IMR-90 (cell line): Measurements from ENCODE around the gene NEGR1. TPM values are rescaled to one million over a fixed set of nuclear protein-coding genes. Genes with fewer than 3 reads are reported as not detected.

ENCODE experiments used
- ATAC-seq: fragments of 200-7000 bp; cut with Tn5 transposase; 2 replicates; pipeline ENCODE4 v1.9.1; 2020; ENCODE audit warnings: low read depth, mild to moderate bottlenecking, moderate library complexity
- BruUV-seq: library from RNA; stranded (reverse); fragments of 400-500 nt; replicated peaks from 2 replicates; lab custom pipeline; 2021; lab: Mats Ljungman, UMichigan
- CTCF ChIA-PET: fragments of 300-600 bp; formaldehyde crosslinking; extraction: SDS; loops from one replicate; lab custom pipeline; 2021; ENCODE audit warnings: antibody characterized with exemption; lab: Yijun Ruan, JAX
- POLR2A ChIA-PET: fragments of 300-600 bp; sonication (Branson Sonifier 250); formaldehyde crosslinking; loops from one replicate; lab custom pipeline; 2022; ENCODE audit warnings: antibody characterized with exemption; ENCODE audit not compliant: unreplicated experiment; lab: Charles Lee
- DNase-seq: peaks from one replicate; pipeline ENCODE4 v3.0.0; 2013
- H2AFZ ChIP-seq: replicated peaks from 2 replicates; pipeline ENCODE3; 2013; ENCODE audit warnings: low read length, mild to moderate bottlenecking; ENCODE audit not compliant: poor library complexity
- H2AK5ac ChIP-seq: 2 replicates; pipeline ENCODE4 v1.6.1; 2013; ENCODE audit warnings: low read depth, low read length, inconsistent platforms
- H2AK9ac ChIP-seq: replicated peaks from 2 replicates; pipeline ENCODE3; 2013; ENCODE audit warnings: mild to moderate bottlenecking, low read depth, low read length, moderate library complexity; ENCODE audit not compliant: poor library complexity
- H2BK120ac ChIP-seq: 2 replicates; pipeline ENCODE4 v1.6.1; 2013; ENCODE audit warnings: low read depth, low read length, inconsistent platforms
- H2BK15ac ChIP-seq: 3 replicates; pipeline ENCODE4 v1.6.1; 2013; ENCODE audit warnings: low read depth, low read length, inconsistent platforms
- H2BK20ac ChIP-seq: 2 replicates; pipeline ENCODE4 v1.6.1; 2013; ENCODE audit warnings: low read depth, mild to moderate bottlenecking, inconsistent platforms, low read length, moderate library complexity
- H2BK5ac ChIP-seq: 2 replicates; pipeline ENCODE4 v1.6.1; 2013; ENCODE audit warnings: mild to moderate bottlenecking, low read depth, low read length, inconsistent platforms; ENCODE audit not compliant: poor library complexity, severe bottlenecking
- H3K14ac ChIP-seq: replicated peaks from 2 replicates; pipeline ENCODE4 v1.6.1; 2013; ENCODE audit warnings: low read depth, low read length, inconsistent platforms
- H3K18ac ChIP-seq: 2 replicates; pipeline ENCODE4 v1.6.1; 2013; ENCODE audit warnings: low read depth, low read length, control low read depth
- H3K23ac ChIP-seq: 2 replicates; pipeline ENCODE4 v1.6.1; 2013; ENCODE audit warnings: low read depth, low read length, inconsistent platforms
- H3K27ac ChIP-seq: 2 replicates; pipeline ENCODE4 v1.5.1; 2013; ENCODE audit warnings: mild to moderate bottlenecking, control low read depth, low read length; ENCODE audit not compliant: insufficient read depth
- H3K27me3 ChIP-seq: 2 replicates; pipeline ENCODE4 v1.6.1; 2013; ENCODE audit warnings: low read length; ENCODE audit not compliant: control insufficient read depth, insufficient read depth
- H3K36me3 ChIP-seq: 2 replicates; pipeline ENCODE4 v1.6.1; 2013; ENCODE audit warnings: low read length, mixed read lengths; ENCODE audit not compliant: control insufficient read depth, insufficient read depth
- H3K4ac ChIP-seq: 2 replicates; pipeline ENCODE4 v1.6.1; 2013; ENCODE audit warnings: low read depth, low read length, inconsistent platforms
- H3K4me1 ChIP-seq: 2 replicates; pipeline ENCODE4 v1.6.1; 2013; ENCODE audit warnings: low read length, mixed read lengths; ENCODE audit not compliant: control insufficient read depth, insufficient read depth
- H3K4me2 ChIP-seq: 2 replicates; pipeline ENCODE4 v1.6.1; 2013; ENCODE audit warnings: low read depth, mild to moderate bottlenecking, control low read depth, low read length, moderate library complexity
- H3K4me3 ChIP-seq: 2 replicates; pipeline ENCODE4 v1.5.1; 2013; ENCODE audit warnings: low read depth, mild to moderate bottlenecking, control low read depth, low read length, moderate library complexity; ENCODE audit not compliant: insufficient read depth
- H3K56ac ChIP-seq: 2 replicates; pipeline ENCODE4 v1.6.1; 2013; ENCODE audit warnings: low read length, inconsistent platforms; ENCODE audit not compliant: insufficient read depth; ENCODE audit errors: extremely low read depth
- H3K79me1 ChIP-seq, 2 experiments: 2 replicates each; pipeline ENCODE4 v1.6.1; 2013; ENCODE audit warnings: low read length in 2 of 2, inconsistent platforms in 1 of 2, low read depth in 1 of 2
- H3K9ac ChIP-seq: 2 replicates; pipeline ENCODE4 v1.6.1; 2013; ENCODE audit warnings: low read depth, low read length, control low read depth
- H3K9me1 ChIP-seq: 2 replicates; pipeline ENCODE4 v1.6.1; 2013; ENCODE audit warnings: low read length, inconsistent platforms; ENCODE audit not compliant: insufficient read depth
- H3K9me3 ChIP-seq: 2 replicates; pipeline ENCODE4 v1.6.1; 2013; ENCODE audit warnings: low read length; ENCODE audit not compliant: control insufficient read depth, insufficient read depth
- H4K20me1 ChIP-seq: 2 replicates; pipeline ENCODE4 v1.6.1; 2013; ENCODE audit warnings: low read length, inconsistent platforms; ENCODE audit not compliant: insufficient read depth
- H4K5ac ChIP-seq: 2 replicates; pipeline ENCODE4 v1.6.1; 2013; ENCODE audit warnings: mild to moderate bottlenecking, low read depth, low read length, control low read depth
- H4K8ac ChIP-seq, 2 experiments: 2 replicates each; pipeline ENCODE4 v1.6.1; 2013; ENCODE audit warnings: low read depth in 2 of 2, low read length in 2 of 2, control low read depth in 1 of 2, inconsistent platforms in 1 of 2
- H4K91ac ChIP-seq: 2 replicates; pipeline ENCODE4 v1.6.1; 2013; ENCODE audit warnings: low read depth, low read length, inconsistent platforms; ENCODE audit not compliant: insufficient read depth
- BHLHE40 ChIP-seq: fragments of 150-350 bp; IDR thresholded peaks from 2 replicates; pipeline ENCODE4 v1.6.1; 2016; ENCODE audit warnings: mild to moderate bottlenecking, low read depth, low read length
- CEBPB ChIP-seq: IDR thresholded peaks from 2 replicates; pipeline ENCODE4 v1.6.1; 2012; ENCODE audit warnings: low read depth, low read length, improper control_type of control experiment
- CHD1 ChIP-seq: IDR thresholded peaks from 2 replicates; pipeline ENCODE4 v1.6.1; 2012; ENCODE audit warnings: low read depth, low read length, improper control_type of control experiment
- FOS ChIP-seq: fragments of 150-350 bp; IDR thresholded peaks from 2 replicates; pipeline ENCODE4 v1.6.1; 2016; ENCODE audit warnings: low read depth, low read length
- MAFK ChIP-seq: IDR thresholded peaks from 2 replicates; pipeline ENCODE4 v1.6.1; 2012; ENCODE audit warnings: low read depth, low read length, improper control_type of control experiment
- MAZ ChIP-seq: IDR thresholded peaks from 2 replicates; pipeline ENCODE4 v1.6.1; 2012; ENCODE audit warnings: low read depth, mild to moderate bottlenecking, low read length, improper control_type of control experiment, moderate library complexity, borderline replicate concordance
- MXI1 ChIP-seq: IDR thresholded peaks from 2 replicates; pipeline ENCODE4 v1.6.1; 2012; ENCODE audit warnings: low read depth, mild to moderate bottlenecking, low read length, moderate library complexity, borderline replicate concordance
- NFE2L2 ChIP-seq: fragments of 150-350 bp; IDR thresholded peaks from 2 replicates; pipeline ENCODE4 v1.6.1; 2016; ENCODE audit warnings: low read depth, mild to moderate bottlenecking, low read length
- POLR2A ChIP-seq: IDR thresholded peaks from 2 replicates; pipeline ENCODE4 v1.6.1; 2012; ENCODE audit warnings: mild to moderate bottlenecking, low read depth, low read length
- RAD21 ChIP-seq: IDR thresholded peaks from 2 replicates; pipeline ENCODE4 v1.6.1; 2012; ENCODE audit warnings: low read length, improper control_type of control experiment
- RCOR1 ChIP-seq: IDR thresholded peaks from 2 replicates; pipeline ENCODE4 v1.6.1; 2012; ENCODE audit warnings: mild to moderate bottlenecking, low read length, improper control_type of control experiment; ENCODE audit not compliant: insufficient replicate concordance
- RFX5 ChIP-seq: IDR thresholded peaks from 2 replicates; pipeline ENCODE4 v1.8.0; 2012; ENCODE audit warnings: low read depth, mild to moderate bottlenecking, low read length, moderate library complexity
- SMC3 ChIP-seq: fragments of 150-350 bp; IDR thresholded peaks from 2 replicates; pipeline ENCODE4 v1.6.1; 2016; ENCODE audit warnings: low read depth, mild to moderate bottlenecking, antibody characterized with exemption, low read length, moderate library complexity
- dilution Hi-C: fragments of 300-500 bp; cut with HindIII; formaldehyde crosslinking; loops from one replicate; pipeline ENCODE4 v1.14.3; 2018; ENCODE audit warnings: low sequenced_read_pairs; ENCODE audit not compliant: unreplicated experiment
- in situ Hi-C: fragments of 300-500 bp; cut with MboI; formaldehyde crosslinking; loops from 3 replicates; pipeline ENCODE4 v1.14.3; 2019; ENCODE audit warnings: low sequenced_read_pairs, inconsistent platforms, mixed read lengths
- intact Hi-C: fragments of 100-400 bp; cut with micrococcal nuclease; formaldehyde crosslinking; loops from 2 replicates; pipeline ENCODE4 v1.10.0; 2022
- polyA plus RNA-seq, 3 experiments: library from polyadenylated mRNA; depleted of rRNA; stranded (reverse); fragments of >200 nt; gene quantifications; 2 replicates each; pipeline ENCODE4 v1.2.3, GENCODE V29; 2012; ENCODE audit warnings: low replicate concordance in 1 of 3
- total RNA-seq: library from RNA; depleted of rRNA; stranded (reverse); fragments of >200 nt; gene quantifications from 2 replicates; pipeline ENCODE4 v1.2.3, GENCODE V29; 2012
- TF ChIP-seq, protein P1 (sequence below): fragments of 150-350 bp; IDR thresholded peaks from 2 replicates; pipeline ENCODE4 v1.6.1; 2016; ENCODE audit warnings: low read depth, mild to moderate bottlenecking, low read length, moderate library complexity, borderline replicate concordance
- TF ChIP-seq, protein P2 (sequence below): conservative IDR thresholded peaks from 2 replicates; pipeline ENCODE4 v1.5.1; 2012; ENCODE audit warnings: mild to moderate bottlenecking, low read depth, low read length, improper control_type of control experiment
- TF ChIP-seq, protein P3 (sequence below): fragments of 150-350 bp; IDR thresholded peaks from 2 replicates; pipeline ENCODE4 v1.6.1; 2017; ENCODE audit warnings: mild to moderate bottlenecking, antibody characterized with exemption, low read length, low read depth

NEGR1 gene
- total and polyA plus RNA-seq, 2 of the 4 experiments (the other 2 are of a cell fraction), result 5.1 to 9.1 TPM

DNA sequence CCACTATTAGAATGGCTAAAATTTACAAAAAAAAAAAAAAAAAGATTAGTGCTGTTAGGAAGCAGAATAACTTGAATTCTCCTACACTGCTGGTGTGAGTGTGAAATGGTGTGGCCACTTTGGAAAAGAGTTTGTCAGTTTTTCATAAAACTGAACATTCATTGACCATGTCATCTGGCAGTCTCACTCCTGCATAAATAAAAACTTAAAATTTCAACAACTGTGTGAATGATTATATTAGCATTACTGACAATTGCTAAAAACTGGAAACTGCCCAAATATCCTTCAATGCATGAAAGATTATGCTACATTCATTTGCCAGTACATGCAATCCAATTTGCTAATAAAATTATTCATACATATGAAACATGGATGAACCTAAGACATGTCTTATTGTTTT is 570.9 kb downstream of the NEGR1 start:
- no peaks in the 10 kb centered on the region for H3K36me3 ChIP-seq
- no TSS peak for BruUV-seq
- ATAC-seq, result no peak
- in situ Hi-C loops (no loop called here), dilution Hi-C loops (no loop called here), intact Hi-C loops (no loop called here)
- no peak overlapping the region for H3K14ac ChIP-seq
- H3K4me1 ChIP-seq, result no peaks in the 10 kb centered on the region
- H2BK120ac ChIP-seq, result no peak overlapping the region
- no peak overlapping the region for H3K9ac ChIP-seq
- H3K27me3 ChIP-seq, result no peaks in the 10 kb centered on the region
- H4K91ac ChIP-seq, result no peak overlapping the region
- H4K5ac ChIP-seq, result no peak overlapping the region
- no peak overlapping the region for H3K4me2 ChIP-seq
- H3K27ac ChIP-seq, result no peak overlapping the region
- H3K18ac ChIP-seq, result no peak overlapping the region
- H2AK5ac ChIP-seq, result no peak overlapping the region
- no peak overlapping the region for H4K8ac ChIP-seq
- H3K56ac ChIP-seq, result no peak overlapping the region
- no peak overlapping the region for H2AFZ ChIP-seq
- no peaks in the 10 kb centered on the region for H4K20me1 ChIP-seq
- no peaks in the 10 kb centered on the region for H3K9me1 ChIP-seq
- TF ChIP-seq NFE2L2 (no peak), SMC3 (no peak), RAD21 (no peak), MAZ (no peak), FOS (no peak), RFX5 (no peak), MXI1 (no peak), POLR2A (no peak), RCOR1 (no peak), CHD1 (no peak), MAFK (no peak), BHLHE40 (no peak), CEBPB (no peak)
- TF ChIP-seq, protein P1, sequence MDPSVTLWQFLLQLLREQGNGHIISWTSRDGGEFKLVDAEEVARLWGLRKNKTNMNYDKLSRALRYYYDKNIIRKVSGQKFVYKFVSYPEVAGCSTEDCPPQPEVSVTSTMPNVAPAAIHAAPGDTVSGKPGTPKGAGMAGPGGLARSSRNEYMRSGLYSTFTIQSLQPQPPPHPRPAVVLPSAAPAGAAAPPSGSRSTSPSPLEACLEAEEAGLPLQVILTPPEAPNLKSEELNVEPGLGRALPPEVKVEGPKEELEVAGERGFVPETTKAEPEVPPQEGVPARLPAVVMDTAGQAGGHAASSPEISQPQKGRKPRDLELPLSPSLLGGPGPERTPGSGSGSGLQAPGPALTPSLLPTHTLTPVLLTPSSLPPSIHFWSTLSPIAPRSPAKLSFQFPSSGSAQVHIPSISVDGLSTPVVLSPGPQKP, result no peak
- TF ChIP-seq, protein P2, sequence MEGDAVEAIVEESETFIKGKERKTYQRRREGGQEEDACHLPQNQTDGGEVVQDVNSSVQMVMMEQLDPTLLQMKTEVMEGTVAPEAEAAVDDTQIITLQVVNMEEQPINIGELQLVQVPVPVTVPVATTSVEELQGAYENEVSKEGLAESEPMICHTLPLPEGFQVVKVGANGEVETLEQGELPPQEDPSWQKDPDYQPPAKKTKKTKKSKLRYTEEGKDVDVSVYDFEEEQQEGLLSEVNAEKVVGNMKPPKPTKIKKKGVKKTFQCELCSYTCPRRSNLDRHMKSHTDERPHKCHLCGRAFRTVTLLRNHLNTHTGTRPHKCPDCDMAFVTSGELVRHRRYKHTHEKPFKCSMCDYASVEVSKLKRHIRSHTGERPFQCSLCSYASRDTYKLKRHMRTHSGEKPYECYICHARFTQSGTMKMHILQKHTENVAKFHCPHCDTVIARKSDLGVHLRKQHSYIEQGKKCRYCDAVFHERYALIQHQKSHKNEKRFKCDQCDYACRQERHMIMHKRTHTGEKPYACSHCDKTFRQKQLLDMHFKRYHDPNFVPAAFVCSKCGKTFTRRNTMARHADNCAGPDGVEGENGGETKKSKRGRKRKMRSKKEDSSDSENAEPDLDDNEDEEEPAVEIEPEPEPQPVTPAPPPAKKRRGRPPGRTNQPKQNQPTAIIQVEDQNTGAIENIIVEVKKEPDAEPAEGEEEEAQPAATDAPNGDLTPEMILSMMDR, result no peak
- TF ChIP-seq, protein P3, sequence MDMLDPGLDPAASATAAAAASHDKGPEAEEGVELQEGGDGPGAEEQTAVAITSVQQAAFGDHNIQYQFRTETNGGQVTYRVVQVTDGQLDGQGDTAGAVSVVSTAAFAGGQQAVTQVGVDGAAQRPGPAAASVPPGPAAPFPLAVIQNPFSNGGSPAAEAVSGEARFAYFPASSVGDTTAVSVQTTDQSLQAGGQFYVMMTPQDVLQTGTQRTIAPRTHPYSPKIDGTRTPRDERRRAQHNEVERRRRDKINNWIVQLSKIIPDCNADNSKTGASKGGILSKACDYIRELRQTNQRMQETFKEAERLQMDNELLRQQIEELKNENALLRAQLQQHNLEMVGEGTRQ, result no peak
- H3K9me3 ChIP-seq, result no peaks in the 10 kb centered on the region
- H2BK15ac ChIP-seq, result no peak overlapping the region
- H2BK5ac ChIP-seq, result no peak overlapping the region
- H3K23ac ChIP-seq, result no peak overlapping the region
- no peak overlapping the region for H3K4ac ChIP-seq
- no peak overlapping the region for H2BK20ac ChIP-seq
- CTCF ChIA-PET, result no interaction called here
- POLR2A ChIA-PET, result no interaction called here
- H2AK9ac ChIP-seq, result no peak overlapping the region
- no peak for DNase-seq
- H3K4me3 ChIP-seq, result no peak overlapping the region
- H3K79me1 ChIP-seq, result no peaks in the 10 kb centered on the region; a peak in 1 of 4 replicates
